H1 (cell line): ENCODE measurements around the gene CYBB.

Experiments used
- CREB1 ChIP-seq: IDR thresholded peaks from 2 replicates; pipeline ENCODE4 v1.6.1; 2012; ENCODE audit warnings: inconsistent platforms
- EGR1 ChIP-seq: IDR thresholded peaks from 2 replicates; pipeline ENCODE4 v1.6.1; 2011; ENCODE audit warnings: low read depth, low read length, borderline replicate concordance
- EZH2 ChIP-seq: fragments of 200-600 bp; sonication (generic); IDR thresholded peaks from 2 replicates; pipeline ENCODE4 v1.7.1; 2012; ENCODE audit warnings: low read depth, mild to moderate bottlenecking, moderate library complexity, low read length, inconsistent platforms; ENCODE audit not compliant: severe bottlenecking
- FOSL1 ChIP-seq: IDR thresholded peaks from 2 replicates; pipeline ENCODE4 v1.6.1; 2011; ENCODE audit warnings: mild to moderate bottlenecking, low read depth, low read length, moderate library complexity; ENCODE audit not compliant: insufficient read depth
- MAFK ChIP-seq: IDR thresholded peaks from 2 replicates; pipeline ENCODE4 v1.6.1; 2012; ENCODE audit warnings: low read depth, mild to moderate bottlenecking, improper control_type of control experiment, low read length
- POLR2A ChIP-seq, 2 experiments: IDR thresholded peaks; 1 replicate in 1 of 2; 2 replicates in 1 of 2; pipeline ENCODE4 v1.6.1; 2011; ENCODE audit warnings: low read depth in 2 of 2, low read length in 2 of 2, mild to moderate bottlenecking in 2 of 2; ENCODE audit errors: control extremely low read depth in 1 of 2
- RFX5 ChIP-seq: IDR thresholded peaks from 2 replicates; pipeline ENCODE4 v1.6.1; 2011; ENCODE audit warnings: low read depth, low read length, improper control_type of control experiment, borderline replicate concordance
- RXRA ChIP-seq: IDR thresholded peaks from 2 replicates; pipeline ENCODE4 v1.6.1; 2011; ENCODE audit warnings: low read depth, mild to moderate bottlenecking, low read length, moderate library complexity; ENCODE audit not compliant: insufficient read depth
- TF ChIP-seq, protein P1 (sequence below), 3 experiments: IDR thresholded peaks; 1 replicate in 2 of 3; 2 replicates in 1 of 3; pipeline versions ENCODE4 v1.5.1 to v1.6.1; 2011; ENCODE audit warnings: low read length in 3 of 3, mild to moderate bottlenecking in 3 of 3, inconsistent platforms in 2 of 3, low read depth in 1 of 3, moderate library complexity in 1 of 3; ENCODE audit not compliant: insufficient read depth in 1 of 3; ENCODE audit errors: control extremely low read depth in 1 of 3
- TF ChIP-seq, protein P2 (sequence below): IDR thresholded peaks from 2 replicates; pipeline ENCODE4 v1.6.1; 2012; ENCODE audit warnings: inconsistent platforms
- TF ChIP-seq, protein P3 (sequence below): IDR thresholded peaks from 2 replicates; pipeline ENCODE4 v1.6.1; 2012; ENCODE audit warnings: low read length, inconsistent platforms

DNA sequence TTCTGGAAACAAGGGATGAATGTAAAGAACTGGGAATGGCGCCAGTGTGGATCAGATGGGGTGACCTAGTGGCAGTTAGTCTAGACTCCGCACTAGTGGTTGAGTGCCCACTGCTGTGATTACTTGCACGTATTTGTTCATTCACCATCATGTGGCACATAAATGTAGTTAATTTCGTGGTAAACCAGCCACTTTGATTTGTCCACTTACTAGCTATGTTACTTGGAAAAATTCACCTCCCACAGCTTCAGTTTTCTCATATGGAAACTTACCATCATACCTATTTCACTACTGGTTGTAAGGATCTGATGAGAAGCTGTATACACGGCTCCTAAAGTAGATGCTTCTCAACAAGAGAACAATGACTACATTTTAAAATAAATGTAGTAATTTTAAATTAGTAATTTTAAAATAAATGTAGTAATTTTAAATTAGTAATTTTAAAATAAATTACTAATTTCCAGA, 67.9 kb downstream of the CYBB start:
- TF ChIP-seq POLR2A (IDR thresholded peaks at IDR 0.05; ENCODE audit: control extremely low read depth in 1 of 2, low read depth in 2 of 2, low read length in 2 of 2) (no peak), EGR1 (no peak), FOSL1 (no peak), RFX5 (no peak), CREB1 (no peak), RXRA (no peak), MAFK (no peak), EZH2 (no peak)
- TF ChIP-seq, protein P1, sequence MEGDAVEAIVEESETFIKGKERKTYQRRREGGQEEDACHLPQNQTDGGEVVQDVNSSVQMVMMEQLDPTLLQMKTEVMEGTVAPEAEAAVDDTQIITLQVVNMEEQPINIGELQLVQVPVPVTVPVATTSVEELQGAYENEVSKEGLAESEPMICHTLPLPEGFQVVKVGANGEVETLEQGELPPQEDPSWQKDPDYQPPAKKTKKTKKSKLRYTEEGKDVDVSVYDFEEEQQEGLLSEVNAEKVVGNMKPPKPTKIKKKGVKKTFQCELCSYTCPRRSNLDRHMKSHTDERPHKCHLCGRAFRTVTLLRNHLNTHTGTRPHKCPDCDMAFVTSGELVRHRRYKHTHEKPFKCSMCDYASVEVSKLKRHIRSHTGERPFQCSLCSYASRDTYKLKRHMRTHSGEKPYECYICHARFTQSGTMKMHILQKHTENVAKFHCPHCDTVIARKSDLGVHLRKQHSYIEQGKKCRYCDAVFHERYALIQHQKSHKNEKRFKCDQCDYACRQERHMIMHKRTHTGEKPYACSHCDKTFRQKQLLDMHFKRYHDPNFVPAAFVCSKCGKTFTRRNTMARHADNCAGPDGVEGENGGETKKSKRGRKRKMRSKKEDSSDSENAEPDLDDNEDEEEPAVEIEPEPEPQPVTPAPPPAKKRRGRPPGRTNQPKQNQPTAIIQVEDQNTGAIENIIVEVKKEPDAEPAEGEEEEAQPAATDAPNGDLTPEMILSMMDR (IDR thresholded peaks at IDR 0.05; ENCODE audit: control extremely low read depth in 1 of 3, insufficient read depth in 1 of 3, low read depth in 1 of 3, low read length in 3 of 3): no peak
- TF ChIP-seq, protein P2, sequence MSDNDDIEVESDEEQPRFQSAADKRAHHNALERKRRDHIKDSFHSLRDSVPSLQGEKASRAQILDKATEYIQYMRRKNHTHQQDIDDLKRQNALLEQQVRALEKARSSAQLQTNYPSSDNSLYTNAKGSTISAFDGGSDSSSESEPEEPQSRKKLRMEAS: no peak
- TF ChIP-seq, protein P3, sequence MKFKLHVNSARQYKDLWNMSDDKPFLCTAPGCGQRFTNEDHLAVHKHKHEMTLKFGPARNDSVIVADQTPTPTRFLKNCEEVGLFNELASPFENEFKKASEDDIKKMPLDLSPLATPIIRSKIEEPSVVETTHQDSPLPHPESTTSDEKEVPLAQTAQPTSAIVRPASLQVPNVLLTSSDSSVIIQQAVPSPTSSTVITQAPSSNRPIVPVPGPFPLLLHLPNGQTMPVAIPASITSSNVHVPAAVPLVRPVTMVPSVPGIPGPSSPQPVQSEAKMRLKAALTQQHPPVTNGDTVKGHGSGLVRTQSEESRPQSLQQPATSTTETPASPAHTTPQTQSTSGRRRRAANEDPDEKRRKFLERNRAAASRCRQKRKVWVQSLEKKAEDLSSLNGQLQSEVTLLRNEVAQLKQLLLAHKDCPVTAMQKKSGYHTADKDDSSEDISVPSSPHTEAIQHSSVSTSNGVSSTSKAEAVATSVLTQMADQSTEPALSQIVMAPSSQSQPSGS: no peak
